Amniotic stem cell (primary cell): ENCODE results near the gene MYL5.
"Not testable (repeated sequence)": the region's sequence is repeated elsewhere in the genome, so short reads cannot be mapped to it uniquely, and the experiment has no call there.

Experiments
- DNase-seq: peaks from one replicate; lab custom pipeline; 2025; lab: John Stamatoyannopoulos, UW

Gene MYL5

GRCh38 chr4:725391-726234 is 51.3 kb downstream of the MYL5 start:
- no peak for DNase-seq

- DNase-seq, result no peak
These were observed 52.0 kb downstream of the MYL5 start for GRCh38 chr4:726235-726787.

GRCh38 chr4:726838-727237 is 52.5 kb downstream of the MYL5 start:
- DNase-seq, result no peak

- DNase-seq, result no peak
These were observed 53.2 kb downstream of the MYL5 start for GRCh38 chr4:727576-727975.

GRCh38 chr4:729336-730315 is 55.3 kb downstream of the MYL5 start:
- DNase-seq, result no peak

- DNase-seq, result no peak
These were observed 56.2 kb downstream of the MYL5 start for GRCh38 chr4:730511-730910.

- not testable (repeated sequence) for DNase-seq
These were observed 56.9 kb downstream of the MYL5 start for GRCh38 chr4:730946-731904.
